Skeletal muscle satellite cell (primary cell): ENCODE results near the gene CALHM3.

Experiments used
- H3K27me3 ChIP-seq: 2 replicates; pipeline ENCODE4 v1.7.0; 2013; ENCODE audit warnings: low read length; ENCODE audit not compliant: control insufficient read depth, insufficient read depth
- H3K36me3 ChIP-seq: 2 replicates; pipeline ENCODE4 v1.7.0; 2013; ENCODE audit warnings: mild to moderate bottlenecking, control low read depth, low read length; ENCODE audit not compliant: insufficient read depth
- H3K4me1 ChIP-seq: 2 replicates; pipeline ENCODE4 v1.7.0; 2013; ENCODE audit warnings: low read length; ENCODE audit not compliant: control insufficient read depth, insufficient read depth
- H3K4me2 ChIP-seq: 2 replicates; pipeline ENCODE4 v1.7.0; 2013; ENCODE audit warnings: mild to moderate bottlenecking, low read length
- H3K4me3 ChIP-seq: 2 replicates; pipeline ENCODE4 v1.7.0; 2013; ENCODE audit warnings: low read length
- H3K9ac ChIP-seq: 2 replicates; pipeline ENCODE4 v1.7.0; 2013; ENCODE audit warnings: mild to moderate bottlenecking, low read depth, low read length, moderate library complexity
- H3K9me3 ChIP-seq: replicated peaks from 2 replicates; pipeline ENCODE4 v1.7.0; 2013; ENCODE audit warnings: mild to moderate bottlenecking, control low read depth, low read length

CALHM3 gene

GRCh38 chr10:103499881-103500280 lies 20.8 kb upstream of the CALHM3 start:
- peaks cover 78% of the 10 kb centered on the region for H3K27me3 ChIP-seq

DNA sequence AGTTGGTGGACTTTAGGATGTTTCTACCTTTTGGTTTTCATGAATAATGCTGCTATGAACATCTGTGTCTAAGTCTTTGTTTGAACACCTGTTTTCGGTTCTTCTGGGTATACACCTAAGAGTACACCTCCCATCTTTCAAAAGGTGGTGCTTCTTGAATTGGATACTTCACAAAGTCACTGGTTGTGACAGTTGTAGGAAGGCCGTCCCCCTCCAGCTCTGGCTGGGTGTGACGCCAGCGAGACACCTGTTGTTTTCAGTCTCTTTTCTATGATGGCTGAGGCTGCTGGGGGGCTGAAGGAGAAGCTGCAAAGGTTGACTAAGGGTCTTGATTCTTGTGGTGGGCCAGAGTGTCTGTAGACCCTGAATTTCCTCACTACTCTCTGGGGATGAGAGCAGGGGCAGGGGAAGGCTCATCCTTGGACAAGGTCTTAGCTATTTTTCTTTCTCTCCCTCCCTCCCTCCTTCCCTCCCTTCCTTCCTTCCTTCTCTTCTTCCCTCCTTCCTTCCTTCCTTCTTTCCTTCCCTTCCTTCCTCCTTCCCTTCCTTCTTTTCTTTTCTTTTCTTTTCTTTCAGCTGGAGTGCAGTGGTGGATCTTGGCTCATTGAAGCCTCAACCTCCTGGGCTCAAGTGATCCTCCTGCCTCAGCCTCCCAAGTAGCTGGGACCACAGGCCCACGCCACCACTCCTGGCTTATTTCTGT lies 20.0 kb upstream of the CALHM3 start:
- H3K9ac ChIP-seq: no peak overlapping the region
- peaks cover 86% of the 10 kb centered on the region for H3K27me3 ChIP-seq

More at GRCh38 chr10:103499881-103500280, 20.8 kb upstream of the CALHM3 start:
- H3K4me2 ChIP-seq: no peak overlapping the region
- H3K4me1 ChIP-seq: peaks cover 10% of the 10 kb centered on the region
- no peak overlapping the region for H3K4me3 ChIP-seq
- no peak overlapping the region for H3K9ac ChIP-seq
- no peaks in the 10 kb centered on the region for H3K36me3 ChIP-seq
- H3K9me3 ChIP-seq: no peaks in the 10 kb centered on the region

GRCh38 chr10:103497161-103497915 lies 18.3 kb upstream of the CALHM3 start:
- peaks cover 80% of the 10 kb centered on the region for H3K27me3 ChIP-seq
- no peak overlapping the region for H3K4me3 ChIP-seq
- H3K4me2 ChIP-seq: no peak overlapping the region
- H3K9me3 ChIP-seq: no peaks in the 10 kb centered on the region
- peaks cover 15% of the 10 kb centered on the region for H3K4me1 ChIP-seq
- no peak overlapping the region for H3K9ac ChIP-seq
- no peaks in the 10 kb centered on the region for H3K36me3 ChIP-seq

More for the DNA sequence above, 20.0 kb upstream of the CALHM3 start:
- Histone ChIP-seq H3K4me2 (no peak overlapping the region), H3K9me3 (no peaks in the 10 kb centered on the region), H3K36me3 (no peaks in the 10 kb centered on the region), H3K4me3 (no peak overlapping the region), H3K4me1 (peaks cover 6% of the 10 kb centered on the region)

- Histone ChIP-seq H3K4me1 (peaks cover 23% of the 10 kb centered on the region), H3K36me3 (no peaks in the 10 kb centered on the region), H3K9me3 (no peaks in the 10 kb centered on the region), H3K4me3 (no peak overlapping the region), H3K9ac (no peak overlapping the region), H3K4me2 (no peak overlapping the region), H3K27me3 (peaks cover 63% of the 10 kb centered on the region)
Measured at GRCh38 chr10:103495321-103495720, 16.3 kb upstream of the CALHM3 start.

- Histone ChIP-seq H3K9me3 (no peaks in the 10 kb centered on the region), H3K27me3 (peaks cover 57% of the 10 kb centered on the region), H3K4me3 (peak overlapping the region; percentile 63), H3K36me3 (no peaks in the 10 kb centered on the region), H3K4me1 (peaks cover 23% of the 10 kb centered on the region), H3K9ac (no peak overlapping the region), H3K4me2 (peak overlapping the region; percentile 89)
Measured at GRCh38 chr10:103493916-103494877, 15.2 kb upstream of the CALHM3 start.

DNA sequence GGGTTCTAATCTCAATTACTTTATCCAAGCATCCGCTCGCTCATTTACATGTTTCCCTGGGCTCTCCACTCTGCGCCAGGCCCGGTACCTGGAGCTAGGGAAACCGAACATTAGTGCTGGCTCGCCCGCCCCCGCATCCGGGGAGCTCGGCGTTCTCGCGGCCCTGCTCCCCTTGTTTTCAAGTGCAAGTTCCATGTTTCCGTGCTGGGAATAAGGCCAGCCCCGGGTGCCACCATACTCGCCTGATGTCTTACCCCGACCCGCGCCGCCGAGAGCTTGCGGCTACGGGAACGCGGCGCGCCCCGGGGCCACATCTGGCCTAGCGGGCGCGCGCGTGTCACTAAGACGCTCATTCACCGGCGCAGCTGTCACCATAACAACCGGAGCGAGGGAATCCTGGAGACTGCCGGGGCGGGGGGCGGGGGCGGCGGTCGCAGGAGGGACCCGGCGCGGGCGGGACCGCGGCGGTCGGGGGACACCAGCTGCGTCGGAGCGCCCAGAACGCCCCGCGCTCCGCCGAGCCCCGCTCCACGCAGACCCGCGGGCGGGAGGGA lies 14.4 kb upstream of the CALHM3 start, which contains the start of gene NEURL1:
Gene NEURL1 (plus strand): TSS at position 344 of the 554 bp plus-strand sequence. CDS start 683 bp downstream, outside the sequence.
- H3K4me2 ChIP-seq: peak within 1 kb of the TSS; percentile 89
- H3K9me3 ChIP-seq: no peaks in the 10 kb centered on the region
- peaks cover 23% of the 10 kb centered on the region for H3K4me1 ChIP-seq
- H3K4me3 ChIP-seq: peak within 1 kb of the TSS; percentile 63
- H3K36me3 ChIP-seq: no peaks in the 10 kb centered on the region
- peaks cover 50% of the 10 kb centered on the region for H3K27me3 ChIP-seq
- H3K9ac ChIP-seq: no peak within 1 kb of the TSS

GRCh38 chr10:103492655-103493261 lies 13.7 kb upstream of the CALHM3 start:
- H3K4me3 ChIP-seq: no peak overlapping the region

GRCh38 chr10:103491729-103492364 lies 12.8 kb upstream of the CALHM3 start:
- no peak overlapping the region for H3K9ac ChIP-seq
- H3K36me3 ChIP-seq: no peaks in the 10 kb centered on the region
- no peak overlapping the region for H3K4me3 ChIP-seq
- no peak overlapping the region for H3K4me2 ChIP-seq
- no peaks in the 10 kb centered on the region for H3K9me3 ChIP-seq
- peaks cover 23% of the 10 kb centered on the region for H3K4me1 ChIP-seq
- H3K27me3 ChIP-seq: peaks cover 42% of the 10 kb centered on the region

More at GRCh38 chr10:103492655-103493261, 13.7 kb upstream of the CALHM3 start:
- Histone ChIP-seq H3K4me2 (peak overlapping the region; percentile 89), H3K27me3 (peaks cover 48% of the 10 kb centered on the region), H3K4me1 (peaks cover 23% of the 10 kb centered on the region), H3K9ac (no peak overlapping the region), H3K36me3 (no peaks in the 10 kb centered on the region), H3K9me3 (no peaks in the 10 kb centered on the region)

DNA sequence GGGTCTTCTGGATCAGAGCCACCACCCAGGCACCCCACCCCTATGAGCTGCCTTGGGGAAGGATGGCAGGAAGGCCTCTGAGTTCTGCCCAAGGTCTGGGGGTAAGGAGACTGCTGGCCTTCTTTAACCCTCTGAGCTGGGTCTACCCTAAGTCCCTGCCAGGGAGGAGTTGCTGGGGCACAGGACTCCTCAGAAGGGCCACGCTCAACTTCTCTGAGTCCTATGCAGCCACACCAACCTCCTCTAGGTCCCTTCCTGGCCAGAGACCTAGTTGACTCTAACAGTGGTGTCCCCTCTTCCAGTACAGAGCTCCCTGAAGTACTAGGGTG lies 11.9 kb upstream of the CALHM3 start:
- H3K9me3 ChIP-seq: no peaks in the 10 kb centered on the region
- H3K27me3 ChIP-seq: peaks cover 33% of the 10 kb centered on the region
- no peak overlapping the region for H3K4me3 ChIP-seq
- H3K36me3 ChIP-seq: no peaks in the 10 kb centered on the region
- peaks cover 23% of the 10 kb centered on the region for H3K4me1 ChIP-seq
- H3K4me2 ChIP-seq: no peak overlapping the region
- H3K9ac ChIP-seq: no peak overlapping the region

DNA sequence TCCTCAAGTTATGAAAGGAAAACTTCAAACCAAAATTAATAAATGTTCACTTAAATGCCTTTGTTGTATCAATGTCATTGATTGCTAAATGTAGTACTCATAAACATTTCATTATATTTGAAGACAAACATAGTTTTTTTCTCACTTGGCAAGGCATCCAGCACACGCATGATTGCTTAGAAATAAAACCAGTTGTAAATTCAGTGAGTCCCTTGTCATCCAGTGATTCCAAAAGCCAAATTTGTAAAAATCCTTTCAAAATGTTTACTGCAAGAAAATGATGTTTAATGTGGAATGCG lies 8.3 kb upstream of the CALHM3 start:
- peaks cover 8% of the 10 kb centered on the region for H3K27me3 ChIP-seq
- peaks cover 8% of the 10 kb centered on the region for H3K4me1 ChIP-seq
- H3K4me2 ChIP-seq: no peak overlapping the region
- no peaks in the 10 kb centered on the region for H3K9me3 ChIP-seq
- no peak overlapping the region for H3K4me3 ChIP-seq
- no peaks in the 10 kb centered on the region for H3K36me3 ChIP-seq
- H3K9ac ChIP-seq: no peak overlapping the region
